IPS-18c (cell line): ENCODE results near the gene RYR2.
"Not testable (repeated sequence)": the region's sequence is repeated elsewhere in the genome, so short reads cannot be mapped to it uniquely, and the experiment has no call there.

Experiments
- H3K4me3 ChIP-seq: 2 replicates; pipeline ENCODE4 v1.7.0; 2013; ENCODE audit warnings: low read depth, mild to moderate bottlenecking, low read length, moderate library complexity; ENCODE audit not compliant: insufficient read depth
- H3K9me3 ChIP-seq: one replicate; pipeline ENCODE4 v1.6.1; 2013; ENCODE audit warnings: mild to moderate bottlenecking, low read length, moderate library complexity; ENCODE audit not compliant: control insufficient read depth, insufficient read depth

RYR2 gene

DNA sequence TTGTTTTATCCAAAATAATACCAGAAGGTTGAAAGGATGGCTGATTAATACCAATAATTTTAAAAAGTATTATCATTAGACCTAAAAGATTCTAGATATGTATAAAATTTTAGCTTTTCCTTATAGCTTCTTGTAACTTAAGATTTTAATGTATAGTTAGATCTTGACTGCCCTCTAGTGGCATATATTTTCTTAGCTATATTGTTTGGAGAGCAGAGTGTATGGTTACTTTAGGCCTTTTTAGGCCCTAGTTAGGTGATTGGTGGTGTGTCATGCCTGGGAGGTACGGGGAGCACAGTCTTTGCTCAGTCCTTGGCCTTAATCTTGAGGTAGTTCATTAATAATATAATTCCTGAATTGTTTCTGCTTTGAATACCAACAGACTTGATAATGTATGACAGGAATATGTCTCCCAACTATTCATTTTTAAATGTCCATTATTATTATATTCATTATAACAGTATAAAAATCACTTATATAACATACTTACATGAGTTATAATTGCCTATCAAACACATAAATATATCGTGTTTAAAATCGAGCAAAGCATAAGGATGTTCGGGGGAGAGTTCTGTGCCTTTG, 520.3 kb downstream of the RYR2 start:
- Histone ChIP-seq H3K9me3 (no peaks in the 10 kb centered on the region), H3K4me3 (no peak overlapping the region)

- H3K9me3 ChIP-seq, result no peaks in the 10 kb centered on the region
These were observed 523.3 kb downstream of the RYR2 start for GRCh38 chr1:237565236-237565635.

DNA sequence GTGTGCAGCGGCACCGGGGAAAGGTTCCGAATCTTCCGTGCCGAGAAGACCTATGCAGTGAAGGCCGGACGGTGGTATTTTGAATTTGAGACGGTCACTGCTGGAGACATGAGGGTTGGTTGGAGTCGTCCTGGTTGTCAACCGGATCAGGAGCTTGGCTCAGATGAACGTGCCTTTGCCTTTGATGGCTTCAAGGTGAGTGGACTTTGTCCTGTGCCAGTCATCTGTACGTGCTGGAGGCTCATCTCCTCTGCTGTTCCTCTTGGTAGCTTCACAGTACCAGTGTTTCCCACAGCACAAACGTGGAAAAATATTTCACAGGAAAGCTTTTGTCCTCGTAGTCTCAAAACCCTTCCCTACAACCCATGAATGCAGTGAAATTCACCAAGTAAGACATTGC, 524.6 kb downstream of the RYR2 start:
- Histone ChIP-seq H3K9me3 (no peaks in the 10 kb centered on the region), H3K4me3 (no peak overlapping the region)

More at GRCh38 chr1:237565236-237565635, 523.3 kb downstream of the RYR2 start:
- H3K4me3 ChIP-seq, result no peak overlapping the region

DNA sequence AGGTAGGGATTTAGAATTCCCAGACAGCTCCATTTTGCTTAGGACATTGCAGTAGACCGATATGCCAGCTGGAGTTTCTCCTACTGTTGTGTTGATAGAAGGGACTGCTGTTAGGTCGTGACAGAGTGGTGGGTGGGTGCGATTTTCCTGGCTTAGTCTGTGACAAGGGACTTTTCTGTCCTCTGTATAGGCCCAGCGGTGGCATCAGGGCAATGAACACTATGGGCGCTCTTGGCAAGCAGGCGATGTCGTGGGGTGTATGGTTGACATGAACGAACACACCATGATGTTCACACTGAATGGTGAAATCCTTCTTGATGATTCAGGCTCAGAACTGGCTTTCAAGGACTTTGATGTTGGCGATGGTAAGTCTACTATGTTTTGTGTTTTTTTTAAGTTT, 527.0 kb downstream of the RYR2 start:
- H3K9me3 ChIP-seq, result no peaks in the 10 kb centered on the region
- no peak overlapping the region for H3K4me3 ChIP-seq

- H3K9me3 ChIP-seq, result no peaks in the 10 kb centered on the region
- no peak overlapping the region for H3K4me3 ChIP-seq
These were observed 528.5 kb downstream of the RYR2 start for GRCh38 chr1:237570530-237570929.

GRCh38 chr1:237574536-237574935, 532.6 kb downstream of the RYR2 start:
- Histone ChIP-seq H3K9me3 (peaks cover 3% of the 10 kb centered on the region), H3K4me3 (no peak overlapping the region)

DNA sequence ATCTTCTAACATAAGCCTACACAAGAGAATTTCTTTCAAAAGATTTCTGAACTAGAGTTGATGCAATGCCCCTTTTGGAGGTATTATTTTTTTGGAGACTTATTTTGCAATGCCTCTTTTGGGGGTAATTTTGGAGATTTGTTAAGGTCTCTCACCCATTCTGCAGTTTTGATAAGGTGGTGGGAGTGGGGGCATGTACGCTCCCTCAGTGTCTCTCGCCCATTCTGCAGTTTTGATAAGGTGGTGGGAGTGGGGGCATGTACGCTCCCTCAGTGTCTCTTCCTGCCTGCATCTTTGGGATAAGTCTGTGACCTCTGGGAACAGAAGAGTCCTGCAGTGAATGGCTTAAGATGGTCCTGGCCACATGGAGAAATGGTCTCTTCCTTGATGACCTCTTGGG, 536.6 kb downstream of the RYR2 start:
- no peak overlapping the region for H3K4me3 ChIP-seq
- peaks cover 3% of the 10 kb centered on the region for H3K9me3 ChIP-seq

DNA sequence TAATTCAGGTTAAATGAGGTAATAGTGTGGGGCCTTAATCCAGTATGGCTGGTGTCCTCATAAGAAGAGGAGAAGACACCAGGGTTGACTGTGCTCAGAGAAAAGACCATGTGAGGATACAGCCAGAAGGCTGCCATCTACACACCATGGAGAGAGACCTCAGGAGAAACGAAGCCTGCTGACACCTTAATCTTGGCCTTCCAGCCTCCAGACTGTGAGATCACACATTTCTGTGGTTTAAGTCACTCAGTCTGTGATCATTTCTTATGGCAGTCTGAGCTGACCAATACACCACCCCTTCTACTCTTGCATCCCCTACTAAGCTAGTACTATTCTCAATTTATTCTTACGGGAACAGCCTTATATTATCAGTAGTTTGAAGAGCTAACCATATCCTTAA, 538.7 kb downstream of the RYR2 start:
- peaks cover 3% of the 10 kb centered on the region for H3K9me3 ChIP-seq
- H3K4me3 ChIP-seq, result no peak overlapping the region

- Histone ChIP-seq H3K4me3 (no peak overlapping the region), H3K9me3 (peaks cover under 1% of the 10 kb centered on the region)
These were observed 541.3 kb downstream of the RYR2 start for GRCh38 chr1:237583270-237583669.

DNA sequence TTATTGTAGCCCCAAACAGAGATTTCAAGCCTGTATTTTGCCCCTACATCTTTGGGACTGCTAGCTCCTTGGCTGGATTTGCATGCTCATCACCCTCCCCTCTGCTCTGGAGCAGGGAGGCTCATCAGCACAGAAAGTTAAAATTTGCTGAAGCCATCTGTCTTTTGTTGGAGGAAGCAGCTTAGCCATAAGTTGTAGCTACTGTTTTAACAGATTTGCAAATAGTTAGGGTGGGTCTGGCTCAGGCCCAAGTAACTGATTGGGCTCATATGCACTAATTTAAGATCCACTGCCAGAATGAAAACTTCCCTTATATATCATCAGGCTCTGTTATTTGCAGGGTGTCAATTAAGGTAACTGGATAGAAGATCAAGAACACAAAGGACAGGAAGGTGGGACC, 541.8 kb downstream of the RYR2 start:
- H3K4me3 ChIP-seq, result no peak overlapping the region
- H3K9me3 ChIP-seq, result no peaks in the 10 kb centered on the region

DNA sequence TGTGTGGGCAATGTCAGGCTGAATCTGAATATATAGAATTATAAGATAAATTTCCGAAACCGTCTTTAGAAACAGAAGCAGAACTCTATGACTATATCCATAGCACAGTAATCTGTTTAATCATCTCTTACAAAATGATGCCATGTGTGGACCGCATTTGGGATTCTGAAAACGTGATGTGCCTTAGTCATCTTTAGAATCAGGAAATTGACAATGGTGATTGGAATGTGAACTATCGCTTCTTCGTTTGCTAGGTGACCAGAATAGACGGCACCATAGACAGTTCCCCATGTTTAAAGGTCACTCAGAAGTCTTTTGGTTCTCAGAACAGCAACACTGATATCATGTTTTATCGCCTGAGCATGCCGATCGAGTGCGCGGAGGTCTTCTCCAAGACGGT, 548.4 kb downstream of the RYR2 start:
- H3K4me3 ChIP-seq, result no peak overlapping the region
- H3K9me3 ChIP-seq, result no peaks in the 10 kb centered on the region

GRCh38 chr1:237591353-237591752, 549.4 kb downstream of the RYR2 start:
- Histone ChIP-seq H3K9me3 (no peaks in the 10 kb centered on the region), H3K4me3 (no peak overlapping the region)

- H3K9me3 ChIP-seq, H3K4me3 ChIP-seq: not testable (repeated sequence)
These were observed 561.1 kb downstream of the RYR2 start for GRCh38 chr1:237603036-237603568.

GRCh38 chr1:237608433-237608832, 566.4 kb downstream of the RYR2 start:
- Histone ChIP-seq H3K9me3 (no peaks in the 10 kb centered on the region), H3K4me3 (no peak overlapping the region)

- no peaks in the 10 kb centered on the region for H3K9me3 ChIP-seq
- no peak overlapping the region for H3K4me3 ChIP-seq
These were observed 568.2 kb downstream of the RYR2 start for GRCh38 chr1:237610157-237610556.

DNA sequence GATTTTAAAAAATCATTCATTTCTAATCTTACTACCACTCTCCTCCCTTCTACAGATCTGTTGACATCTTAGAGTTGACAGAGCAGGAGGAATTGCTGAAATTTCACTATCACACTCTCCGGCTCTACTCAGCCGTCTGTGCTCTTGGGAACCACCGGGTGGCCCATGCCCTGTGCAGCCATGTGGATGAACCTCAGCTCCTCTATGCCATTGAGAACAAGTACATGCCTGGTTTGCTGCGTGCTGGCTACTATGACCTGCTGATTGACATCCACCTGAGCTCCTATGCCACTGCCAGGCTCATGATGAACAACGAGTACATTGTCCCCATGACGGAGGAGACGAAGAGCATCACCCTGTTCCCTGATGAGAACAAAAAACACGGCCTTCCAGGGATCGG, 572.0 kb downstream of the RYR2 start:
- Histone ChIP-seq H3K9me3 (no peaks in the 10 kb centered on the region), H3K4me3 (no peak overlapping the region)

- Histone ChIP-seq H3K9me3 (no peaks in the 10 kb centered on the region), H3K4me3 (no peak overlapping the region)
These were observed 577.6 kb downstream of the RYR2 start for GRCh38 chr1:237619553-237619952.

- no peak overlapping the region for H3K4me3 ChIP-seq
- H3K9me3 ChIP-seq, result no peaks in the 10 kb centered on the region
These were observed 592.9 kb downstream of the RYR2 start for GRCh38 chr1:237634922-237635321.

- no peaks in the 10 kb centered on the region for H3K9me3 ChIP-seq
- H3K4me3 ChIP-seq, result no peak overlapping the region
These were observed 596.6 kb downstream of the RYR2 start for GRCh38 chr1:237638555-237638954.
